Measurements from ENCODE around the gene TAS2R41. TPM values are rescaled to one million over a fixed set of nuclear protein-coding genes. Genes with fewer than 3 reads are reported as not detected.

Gene TAS2R41
- polyA plus RNA-seq, 1 experiment: not detected

- no peak overlapping the region for H3K4me3 ChIP-seq (ENCODE audit: low read depth, low read length)
- H3K36me3 ChIP-seq (ENCODE audit: control insufficient read depth, insufficient read depth, low read length): no peaks in the 10 kb centered on the region
- no peak for DNase-seq (ENCODE audit: low read depth)
- ChIA-PET POLR2A (no interaction called here), CTCF (interaction anchor here (0.6 kb wide), 1 partner anchor 225 kb away, joined by 3 read pairs; no protein-coding TSS in a partner anchor)
- TF ChIP-seq, protein P1, sequence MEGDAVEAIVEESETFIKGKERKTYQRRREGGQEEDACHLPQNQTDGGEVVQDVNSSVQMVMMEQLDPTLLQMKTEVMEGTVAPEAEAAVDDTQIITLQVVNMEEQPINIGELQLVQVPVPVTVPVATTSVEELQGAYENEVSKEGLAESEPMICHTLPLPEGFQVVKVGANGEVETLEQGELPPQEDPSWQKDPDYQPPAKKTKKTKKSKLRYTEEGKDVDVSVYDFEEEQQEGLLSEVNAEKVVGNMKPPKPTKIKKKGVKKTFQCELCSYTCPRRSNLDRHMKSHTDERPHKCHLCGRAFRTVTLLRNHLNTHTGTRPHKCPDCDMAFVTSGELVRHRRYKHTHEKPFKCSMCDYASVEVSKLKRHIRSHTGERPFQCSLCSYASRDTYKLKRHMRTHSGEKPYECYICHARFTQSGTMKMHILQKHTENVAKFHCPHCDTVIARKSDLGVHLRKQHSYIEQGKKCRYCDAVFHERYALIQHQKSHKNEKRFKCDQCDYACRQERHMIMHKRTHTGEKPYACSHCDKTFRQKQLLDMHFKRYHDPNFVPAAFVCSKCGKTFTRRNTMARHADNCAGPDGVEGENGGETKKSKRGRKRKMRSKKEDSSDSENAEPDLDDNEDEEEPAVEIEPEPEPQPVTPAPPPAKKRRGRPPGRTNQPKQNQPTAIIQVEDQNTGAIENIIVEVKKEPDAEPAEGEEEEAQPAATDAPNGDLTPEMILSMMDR (IDR thresholded peaks at IDR 0.05; ENCODE audit: insufficient read depth, low read depth, low read length): no peak
- H3K27me3 ChIP-seq (ENCODE audit: control insufficient read depth, insufficient read depth, low read length): no peaks in the 10 kb centered on the region
Measured at GRCh38 chr7:143497008-143497795, 19.5 kb downstream of the TAS2R41 start.

DNA sequence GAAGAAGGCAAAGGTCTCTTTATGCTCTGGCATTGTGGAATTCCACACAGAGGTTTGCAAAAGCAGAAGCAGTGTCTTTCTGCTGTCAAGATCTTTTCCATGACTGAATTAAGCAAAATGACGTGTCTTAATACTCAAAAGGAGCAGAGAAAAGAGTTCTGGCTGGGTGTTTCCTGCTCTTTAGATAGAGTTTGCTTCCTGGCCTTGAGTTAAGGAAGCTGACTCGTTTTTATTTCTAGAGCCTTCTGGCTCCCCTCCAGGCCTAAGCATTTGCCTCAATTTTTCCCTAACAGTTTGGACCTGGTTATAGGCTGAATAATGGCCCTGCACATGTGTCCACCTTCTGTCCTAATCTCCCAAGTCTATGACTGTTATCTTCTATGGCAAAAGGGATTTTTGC is 21.6 kb downstream of the TAS2R41 start:
- CTCF ChIA-PET: interaction anchor here (0.6 to 1.9 kb wide), 3 partner anchors 8 to 36 kb away, joined by 3 to 10 read pairs (median 3); no protein-coding TSS in a partner anchor
- H3K36me3 ChIP-seq (ENCODE audit: control insufficient read depth, insufficient read depth, low read length): no peaks in the 10 kb centered on the region
- no peaks in the 10 kb centered on the region for H3K27me3 ChIP-seq (ENCODE audit: control insufficient read depth, insufficient read depth, low read length)
- H3K4me3 ChIP-seq (ENCODE audit: low read depth, low read length): no peak overlapping the region
- TF ChIP-seq, protein P1 (IDR thresholded peaks at IDR 0.05; ENCODE audit: insufficient read depth, low read depth, low read length): no peak
- POLR2A ChIA-PET: no interaction called here
- peak; percentile 36 for DNase-seq (ENCODE audit: low read depth)

- TF ChIP-seq, protein P1 (IDR thresholded peaks at IDR 0.05; ENCODE audit: insufficient read depth, low read depth, low read length): no peak
- ChIA-PET POLR2A (interaction anchor here (0.5 kb wide), 1 partner anchor 12 kb away, joined by 7 read pairs; no protein-coding TSS in a partner anchor), CTCF (interaction anchor here (0.6 to 1.9 kb wide), 4 partner anchors 9 to 260 kb away, joined by 3 to 10 read pairs (median 3); no protein-coding TSS in a partner anchor)
- H3K4me3 ChIP-seq (ENCODE audit: low read depth, low read length): no peak overlapping the region
- H3K27me3 ChIP-seq (ENCODE audit: control insufficient read depth, insufficient read depth, low read length): no peaks in the 10 kb centered on the region
- H3K36me3 ChIP-seq (ENCODE audit: control insufficient read depth, insufficient read depth, low read length): no peaks in the 10 kb centered on the region
- peak; percentile 73 for DNase-seq (ENCODE audit: low read depth)
Measured at GRCh38 chr7:143499743-143500348, 22.2 kb downstream of the TAS2R41 start.

GRCh38 chr7:143503261-143503660 is 25.6 kb downstream of the TAS2R41 start:
- H3K27me3 ChIP-seq (ENCODE audit: control insufficient read depth, insufficient read depth, low read length): no peaks in the 10 kb centered on the region
- no peaks in the 10 kb centered on the region for H3K36me3 ChIP-seq (ENCODE audit: control insufficient read depth, insufficient read depth, low read length)
- ChIA-PET CTCF (interaction anchor here (0.7 to 1.9 kb wide), 2 partner anchors 9 to 12 kb away, joined by 3 to 7 read pairs; no protein-coding TSS in a partner anchor), POLR2A (no interaction called here)
- H3K4me3 ChIP-seq (ENCODE audit: low read depth, low read length): no peak overlapping the region
- no peak for DNase-seq (ENCODE audit: low read depth)
- TF ChIP-seq, protein P1 (IDR thresholded peaks at IDR 0.05; ENCODE audit: insufficient read depth, low read depth, low read length): no peak
